Measurements from ENCODE around the gene NRXN3.

DNA sequence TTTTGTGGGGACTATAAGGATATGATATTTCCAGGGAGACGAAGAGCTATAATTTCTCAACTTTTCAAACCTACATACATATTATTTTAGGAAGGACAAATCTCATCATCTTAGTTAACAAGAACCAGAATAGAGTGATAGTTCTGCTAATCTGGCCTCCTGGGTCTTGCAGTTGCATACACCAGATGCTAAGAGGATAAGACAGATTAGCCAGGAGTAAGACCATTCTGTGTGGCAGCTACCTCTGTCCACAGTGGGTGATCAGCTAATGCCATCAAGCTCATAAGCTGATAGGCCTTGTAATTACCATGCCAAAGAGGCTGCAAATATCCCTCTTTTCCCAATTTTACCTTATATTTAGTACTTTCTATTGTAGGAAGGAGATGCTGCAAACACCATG lies 776.8 kb downstream of the NRXN3 start:
- TF ChIP-seq, protein P1, sequence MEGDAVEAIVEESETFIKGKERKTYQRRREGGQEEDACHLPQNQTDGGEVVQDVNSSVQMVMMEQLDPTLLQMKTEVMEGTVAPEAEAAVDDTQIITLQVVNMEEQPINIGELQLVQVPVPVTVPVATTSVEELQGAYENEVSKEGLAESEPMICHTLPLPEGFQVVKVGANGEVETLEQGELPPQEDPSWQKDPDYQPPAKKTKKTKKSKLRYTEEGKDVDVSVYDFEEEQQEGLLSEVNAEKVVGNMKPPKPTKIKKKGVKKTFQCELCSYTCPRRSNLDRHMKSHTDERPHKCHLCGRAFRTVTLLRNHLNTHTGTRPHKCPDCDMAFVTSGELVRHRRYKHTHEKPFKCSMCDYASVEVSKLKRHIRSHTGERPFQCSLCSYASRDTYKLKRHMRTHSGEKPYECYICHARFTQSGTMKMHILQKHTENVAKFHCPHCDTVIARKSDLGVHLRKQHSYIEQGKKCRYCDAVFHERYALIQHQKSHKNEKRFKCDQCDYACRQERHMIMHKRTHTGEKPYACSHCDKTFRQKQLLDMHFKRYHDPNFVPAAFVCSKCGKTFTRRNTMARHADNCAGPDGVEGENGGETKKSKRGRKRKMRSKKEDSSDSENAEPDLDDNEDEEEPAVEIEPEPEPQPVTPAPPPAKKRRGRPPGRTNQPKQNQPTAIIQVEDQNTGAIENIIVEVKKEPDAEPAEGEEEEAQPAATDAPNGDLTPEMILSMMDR (IDR thresholded peaks at IDR 0.05) = no peak
- no peak for TF ChIP-seq POLR2A (IDR thresholded peaks at IDR 0.05)
